HL-60 (cell line): ENCODE measurements around the gene LMF1.

ENCODE experiments used
- POLR2AphosphoS5 ChIP-seq: IDR thresholded peaks from 2 replicates; pipeline ENCODE4 v1.6.1; 2012; ENCODE audit warnings: low read depth
- TF ChIP-seq, protein P1 (sequence below): IDR thresholded peaks from one replicate; pipeline ENCODE4 v1.5.1; 2011; ENCODE audit warnings: low read length, control low read depth, inconsistent platforms; ENCODE audit not compliant: insufficient read depth

DNA sequence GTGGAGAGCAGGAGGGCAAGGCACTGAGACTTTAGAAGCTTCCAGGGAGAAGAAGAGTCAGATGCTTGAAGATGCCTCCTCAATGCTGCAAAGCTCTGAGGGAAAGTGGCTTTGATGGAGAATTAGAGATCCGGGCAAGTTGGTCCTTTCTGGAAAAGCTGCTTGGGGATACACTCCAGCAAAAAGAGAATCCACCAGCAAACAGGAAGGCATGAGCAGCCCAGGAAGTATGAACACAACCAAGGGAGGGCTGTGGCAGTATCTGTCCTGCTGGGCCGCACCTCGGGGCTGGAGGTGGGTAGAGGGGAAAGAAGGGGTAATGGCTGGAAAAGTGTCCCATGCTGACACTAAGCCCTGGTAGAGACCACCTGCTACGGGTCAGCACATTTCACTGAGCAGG, 5.3 kb downstream of the LMF1 start:
- TF ChIP-seq, protein P1, sequence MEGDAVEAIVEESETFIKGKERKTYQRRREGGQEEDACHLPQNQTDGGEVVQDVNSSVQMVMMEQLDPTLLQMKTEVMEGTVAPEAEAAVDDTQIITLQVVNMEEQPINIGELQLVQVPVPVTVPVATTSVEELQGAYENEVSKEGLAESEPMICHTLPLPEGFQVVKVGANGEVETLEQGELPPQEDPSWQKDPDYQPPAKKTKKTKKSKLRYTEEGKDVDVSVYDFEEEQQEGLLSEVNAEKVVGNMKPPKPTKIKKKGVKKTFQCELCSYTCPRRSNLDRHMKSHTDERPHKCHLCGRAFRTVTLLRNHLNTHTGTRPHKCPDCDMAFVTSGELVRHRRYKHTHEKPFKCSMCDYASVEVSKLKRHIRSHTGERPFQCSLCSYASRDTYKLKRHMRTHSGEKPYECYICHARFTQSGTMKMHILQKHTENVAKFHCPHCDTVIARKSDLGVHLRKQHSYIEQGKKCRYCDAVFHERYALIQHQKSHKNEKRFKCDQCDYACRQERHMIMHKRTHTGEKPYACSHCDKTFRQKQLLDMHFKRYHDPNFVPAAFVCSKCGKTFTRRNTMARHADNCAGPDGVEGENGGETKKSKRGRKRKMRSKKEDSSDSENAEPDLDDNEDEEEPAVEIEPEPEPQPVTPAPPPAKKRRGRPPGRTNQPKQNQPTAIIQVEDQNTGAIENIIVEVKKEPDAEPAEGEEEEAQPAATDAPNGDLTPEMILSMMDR, result no peak
- TF ChIP-seq POLR2AphosphoS5, result no peak
